ENCODE data around the gene NPTX1. TPM values are rescaled to one million over a fixed set of nuclear protein-coding genes. Genes with fewer than 3 reads are reported as not detected.

Gene NPTX1
- total RNA-seq, 2 experiments from 2014 or later: 0.22 TPM; not detected in 1

DNA sequence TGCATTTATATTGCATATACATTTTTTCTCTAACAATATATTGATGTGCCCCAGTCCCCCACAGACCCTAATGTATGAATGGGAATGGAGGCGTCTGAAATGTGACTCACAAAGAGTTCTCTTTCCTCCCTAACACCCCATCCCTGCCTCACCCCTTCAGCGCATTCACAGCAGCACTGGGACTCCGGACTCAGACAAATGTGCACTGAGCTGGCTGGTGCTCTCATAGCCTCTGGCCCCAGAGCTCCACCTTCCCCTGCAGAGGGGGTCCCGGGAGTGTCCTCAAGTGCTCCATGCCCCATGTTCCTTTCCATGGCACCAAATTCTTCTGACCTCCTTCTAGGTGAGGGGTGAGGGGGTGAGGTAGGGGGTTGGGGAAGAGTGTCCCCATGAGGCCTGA, 20.6 kb downstream of the NPTX1 start:
- Histone ChIP-seq H3K4me1 (ENCODE audit: insufficient read depth, low read length, poor library complexity, severe bottlenecking) (peaks cover 27% of the 10 kb centered on the region), H3K4me2 (ENCODE audit: low read length) (peak overlapping the region; percentile 84), H3K27ac (ENCODE audit: low read depth, low read length, poor library complexity, severe bottlenecking) (peak overlapping the region; percentile 74), H4K20me1 (ENCODE audit: insufficient read depth, low read length) (no peaks in the 10 kb centered on the region), H3K4me3 (ENCODE audit: low read depth, low read length, poor library complexity, severe bottlenecking) (peak overlapping the region; percentile 80), H3K9me3 (ENCODE audit: low read length) (no peaks in the 10 kb centered on the region), H2AFZ (ENCODE audit: low read length) (peak overlapping the region; percentile 65; the same call in 1 of the 2 replicates), H3K9me2 (ENCODE audit: insufficient read depth, low read length) (no peaks in the 10 kb centered on the region), H3K79me2 (ENCODE audit: insufficient read depth, low read depth, low read length) (no peaks in the 10 kb centered on the region), H3K36me3 (ENCODE audit: insufficient read depth, low read length) (no peaks in the 10 kb centered on the region)
- ChIA-PET POLR2A (interaction anchor here (0.6 to 1.1 kb wide), 2 partner anchors 84 to 145 kb away, joined by 3 read pairs; no protein-coding TSS in a partner anchor), CTCF (ENCODE audit: unreplicated experiment) (no interaction called here)
- no peak for TF ChIP-seq CTCF (conservative IDR thresholded peaks at IDR 0.05; ENCODE audit: low read length)
- no peak for TF ChIP-seq EZH2phosphoT487 (IDR thresholded peaks at IDR 0.05; ENCODE audit: borderline replicate concordance, low read depth, low read length)
- no peak for DNase-seq (ENCODE audit: low spot score)
- intact Hi-C loops (cut with micrococcal nuclease; ENCODE audit: unreplicated experiment): no loop called here
- BruUV-seq (replicated peaks): no TSS peak

DNA sequence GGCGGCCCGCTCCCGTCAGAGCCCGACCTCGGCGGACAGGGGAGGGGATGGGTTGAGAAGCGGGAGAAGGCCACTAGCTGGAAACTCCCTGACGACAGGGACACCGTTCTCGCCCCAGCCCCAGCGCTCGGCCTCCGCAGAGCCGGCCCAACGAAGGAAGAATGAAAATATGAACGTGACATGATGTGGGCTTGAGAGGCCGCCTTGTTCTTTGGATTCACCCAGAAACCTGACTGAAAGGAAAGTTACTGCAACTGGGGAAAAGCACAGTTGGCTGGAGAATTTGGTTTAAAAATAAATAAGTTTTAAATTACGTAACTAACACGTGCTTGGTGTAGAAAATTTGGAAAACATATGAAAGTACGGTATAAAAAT, 21.1 kb downstream of the NPTX1 start:
- H3K9me2 ChIP-seq (ENCODE audit: insufficient read depth, low read length): no peaks in the 10 kb centered on the region
- DNase-seq (ENCODE audit: low spot score): peak; percentile 64
- intact Hi-C loops (cut with micrococcal nuclease; ENCODE audit: unreplicated experiment): no loop called here

More for the DNA sequence above, 21.1 kb downstream of the NPTX1 start:
- Histone ChIP-seq H3K4me1 (ENCODE audit: insufficient read depth, low read length, poor library complexity, severe bottlenecking) (peaks cover 27% of the 10 kb centered on the region), H3K27ac (ENCODE audit: low read depth, low read length, poor library complexity, severe bottlenecking) (peak overlapping the region; percentile 74), H2AFZ (ENCODE audit: low read length) (peak overlapping the region; percentile 65; the same call in 1 of the 2 replicates), H3K4me2 (ENCODE audit: low read length) (peak overlapping the region; percentile 84), H3K36me3 (ENCODE audit: insufficient read depth, low read length) (no peaks in the 10 kb centered on the region), H3K4me3 (ENCODE audit: low read depth, low read length, poor library complexity, severe bottlenecking) (peak overlapping the region; percentile 80), H3K9me3 (ENCODE audit: low read length) (no peaks in the 10 kb centered on the region), H4K20me1 (ENCODE audit: insufficient read depth, low read length) (no peaks in the 10 kb centered on the region), H3K79me2 (ENCODE audit: insufficient read depth, low read depth, low read length) (no peaks in the 10 kb centered on the region)
- TF ChIP-seq EZH2phosphoT487 (IDR thresholded peaks at IDR 0.05; ENCODE audit: borderline replicate concordance, low read depth, low read length): no peak
- no peak for TF ChIP-seq CTCF (conservative IDR thresholded peaks at IDR 0.05; ENCODE audit: low read length)
- ChIA-PET CTCF (ENCODE audit: unreplicated experiment) (interaction anchor here (0.6 to 1.1 kb wide), 2 partner anchors 31 to 155 kb away, joined by 3 to 4 read pairs; no protein-coding TSS in a partner anchor), POLR2A (interaction anchor here (0.9 to 1.5 kb wide), 8 partner anchors 10 to 320 kb away, joined by 3 to 10 read pairs (median 4); no protein-coding TSS in a partner anchor)
- BruUV-seq (replicated peaks): TSS peak; percentile 97
